Osteoblast (primary cell): ENCODE data around the gene RAPGEF3. TPM values are rescaled to one million over a fixed set of nuclear protein-coding genes. Genes with fewer than 3 reads are reported as not detected.
A peak's percentile ranks its signal among the peaks of the same experiment; 100 is the strongest.

Experiments used
- DNase-seq: peaks from one replicate; pipeline ENCODE4 v3.0.0; 2011; ENCODE audit warnings: low spot score, mixed read lengths; ENCODE audit not compliant: insufficient read length; ENCODE audit errors: missing footprints
- H2AFZ ChIP-seq: 2 replicates; pipeline ENCODE4 v1.6.0; 2011; ENCODE audit warnings: mild to moderate bottlenecking, low read length
- H3K27ac ChIP-seq: 2 replicates; pipeline ENCODE4 v1.5.1; 2011; ENCODE audit warnings: mild to moderate bottlenecking, low read depth, low read length, moderate library complexity
- H3K27me3 ChIP-seq: 2 replicates; pipeline ENCODE4 v1.6.0; 2012; ENCODE audit warnings: mild to moderate bottlenecking, control low read depth, inconsistent platforms, low read length, moderate library complexity; ENCODE audit not compliant: insufficient read depth
- H3K36me3 ChIP-seq: 2 replicates; pipeline ENCODE4 v1.5.1; 2011; ENCODE audit warnings: mild to moderate bottlenecking, low read length, control low read depth, moderate library complexity; ENCODE audit not compliant: insufficient read depth
- H3K4me1 ChIP-seq: 2 replicates; pipeline ENCODE4 v1.5.1; 2011; ENCODE audit warnings: mild to moderate bottlenecking, low read length, control low read depth, moderate library complexity; ENCODE audit not compliant: insufficient read depth
- H3K4me2 ChIP-seq: 2 replicates; pipeline ENCODE4 v1.6.0; 2011; ENCODE audit warnings: mild to moderate bottlenecking, low read length; ENCODE audit not compliant: insufficient read depth
- H3K4me3 ChIP-seq: fragments of 200-600 bp; sonication (generic); 3 replicates; pipeline ENCODE4 v1.5.1; 2012; ENCODE audit warnings: mild to moderate bottlenecking, low read length, inconsistent platforms; ENCODE audit not compliant: insufficient read depth
- H3K79me2 ChIP-seq: 2 replicates; pipeline ENCODE4 v1.6.0; 2012; ENCODE audit warnings: mild to moderate bottlenecking, low read length, control low read depth, inconsistent platforms; ENCODE audit not compliant: insufficient read depth
- H3K9me3 ChIP-seq: 2 replicates; pipeline ENCODE4 v1.5.1; 2011; ENCODE audit warnings: low read depth, low read length, control low read depth
- H4K20me1 ChIP-seq: 2 replicates; pipeline ENCODE4 v1.6.0; 2012; ENCODE audit warnings: mild to moderate bottlenecking, low read length, control low read depth; ENCODE audit not compliant: insufficient read depth
- CTCF ChIP-seq: IDR thresholded peaks from 2 replicates; pipeline ENCODE4 v1.5.1; 2011; ENCODE audit warnings: mild to moderate bottlenecking, low read depth, low read length, moderate library complexity; ENCODE audit errors: extremely low read depth
- total RNA-seq: library from RNA; depleted of rRNA; stranded (reverse); fragments of >200 nt; gene quantifications from 2 replicates; pipeline ENCODE4 v1.2.3, GENCODE V29; 2012

RAPGEF3 gene
- total RNA-seq, 1 donor, result 4.3 TPM

DNA sequence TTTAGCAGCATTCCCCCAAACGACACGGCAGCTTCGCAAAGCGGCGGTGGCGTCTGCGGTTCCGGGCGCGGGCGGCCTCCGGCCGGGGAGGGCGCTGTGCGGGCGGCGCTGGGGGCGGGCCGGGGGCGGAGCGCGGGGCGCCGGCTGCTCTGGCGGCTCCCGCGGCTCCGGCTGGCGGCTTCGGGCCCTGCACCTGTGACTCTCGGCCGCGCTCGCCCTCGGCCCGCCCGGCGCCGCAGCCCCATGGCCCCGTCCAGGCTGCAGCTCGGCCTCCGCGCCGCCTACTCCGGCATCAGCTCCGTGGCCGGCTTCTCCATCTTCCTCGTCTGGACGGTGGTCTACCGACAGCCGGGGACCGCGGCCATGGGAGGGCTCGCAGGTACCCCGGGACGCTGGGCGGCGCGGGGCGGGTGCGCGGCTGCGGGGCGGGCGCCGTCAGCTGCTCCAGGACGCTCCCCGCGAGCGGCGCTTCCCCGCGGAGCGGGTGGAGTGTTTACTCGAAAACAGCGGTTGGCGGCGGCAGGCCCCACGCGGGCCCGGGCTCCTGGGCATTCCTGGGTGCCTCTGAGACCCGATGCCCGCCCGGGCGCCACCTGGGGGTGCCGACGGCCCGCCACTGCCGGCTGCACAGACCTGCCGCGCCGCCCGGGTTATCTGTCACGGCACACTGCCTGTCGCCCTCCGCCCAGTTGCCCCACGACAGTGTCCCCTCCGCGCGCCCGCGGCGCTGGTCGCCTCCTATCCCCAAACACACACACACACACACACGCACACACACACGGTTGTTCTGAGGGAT, 14.6 kb upstream of the RAPGEF3 start, which contains the start of gene SLC48A1:
Gene SLC48A1 (plus strand): TSS at position 177 of the 796 bp plus-strand sequence. CDS start 67 bp downstream, at position 244.
- Histone ChIP-seq H3K4me1 (peaks cover 51% of the 10 kb centered on the region), H2AFZ (peak within 1 kb of the TSS; percentile 47), H3K4me3 (peak within 1 kb of the TSS; percentile 80), H3K27me3 (no peaks in the 10 kb centered on the region), H3K36me3 (no peaks in the 10 kb centered on the region), H3K79me2 (peaks cover 14% of the 10 kb centered on the region), H4K20me1 (no peaks in the 10 kb centered on the region), H3K4me2 (peak within 1 kb of the TSS; percentile 87), H3K27ac (no peak within 1 kb of the TSS), H3K9me3 (no peaks in the 10 kb centered on the region)
- DNase-seq, result peak; percentile 99
- TF ChIP-seq CTCF, result peak; percentile 23

GRCh38 chr12:47772738-47773061, 14.0 kb upstream of the RAPGEF3 start:
- Histone ChIP-seq H3K36me3 (no peaks in the 10 kb centered on the region), H3K79me2 (peaks cover 14% of the 10 kb centered on the region), H4K20me1 (no peaks in the 10 kb centered on the region), H3K27me3 (no peaks in the 10 kb centered on the region), H3K27ac (no peak overlapping the region), H3K4me2 (peak overlapping the region; percentile 77), H3K4me3 (peak overlapping the region; percentile 80), H2AFZ (peak overlapping the region; percentile 23), H3K4me1 (peaks cover 49% of the 10 kb centered on the region), H3K9me3 (no peaks in the 10 kb centered on the region)
- no peak for DNase-seq
- TF ChIP-seq CTCF, result no peak

DNA sequence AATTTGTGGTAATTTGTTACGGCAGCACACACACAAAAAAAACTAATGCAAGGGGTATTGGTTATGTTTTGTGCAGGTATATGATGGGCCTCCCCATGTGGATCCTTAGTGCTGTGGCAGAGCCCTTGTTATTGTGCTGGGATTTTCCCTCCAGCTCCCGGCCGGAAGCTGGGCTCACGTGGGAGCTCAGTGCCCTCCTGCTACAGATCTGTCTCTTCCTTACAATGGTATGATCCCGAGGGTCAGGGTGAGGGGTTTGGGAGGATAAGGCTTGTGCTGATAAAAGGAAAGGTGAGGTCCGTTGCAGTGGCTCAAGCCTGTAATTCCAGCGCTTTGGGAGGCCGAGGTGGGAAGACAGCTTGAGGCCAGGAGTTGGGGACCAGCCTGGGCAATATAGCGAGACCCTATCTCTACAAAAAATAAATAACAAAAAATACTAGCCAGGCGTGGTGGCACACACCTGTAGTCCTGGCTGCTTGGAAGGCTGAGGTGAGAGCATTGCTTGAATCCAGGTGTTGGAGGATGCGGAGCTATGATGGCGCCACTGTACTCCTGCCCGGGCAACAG, 13.5 kb upstream of the RAPGEF3 start:
- Histone ChIP-seq H3K79me2 (peaks cover 14% of the 10 kb centered on the region), H3K9me3 (no peaks in the 10 kb centered on the region), H3K27ac (no peak overlapping the region), H3K4me2 (peak overlapping the region; percentile 77), H3K4me3 (no peak overlapping the region), H3K36me3 (no peaks in the 10 kb centered on the region), H4K20me1 (no peaks in the 10 kb centered on the region), H2AFZ (no peak overlapping the region), H3K4me1 (peaks cover 50% of the 10 kb centered on the region), H3K27me3 (no peaks in the 10 kb centered on the region)
- peak; percentile 59 for DNase-seq
- TF ChIP-seq CTCF, result no peak

DNA sequence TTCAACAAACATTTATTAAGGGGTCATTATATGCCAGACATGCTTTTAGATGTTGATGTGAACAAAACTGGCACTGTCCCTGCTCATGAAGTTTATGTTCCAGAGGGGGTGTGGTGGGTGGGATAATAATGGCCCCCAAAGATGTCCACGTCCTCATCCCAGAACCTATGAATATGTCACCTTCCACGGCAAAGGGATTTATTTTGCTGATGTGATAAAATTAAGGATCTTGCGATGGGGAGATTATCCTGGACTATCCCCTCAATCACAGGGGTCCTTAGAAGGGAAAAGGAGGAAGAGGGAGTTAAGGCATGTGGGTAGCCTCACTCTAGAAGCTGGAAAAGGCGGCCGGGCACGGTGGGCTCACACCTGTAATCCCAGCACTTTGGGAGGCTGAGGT, 12.6 kb upstream of the RAPGEF3 start:
- Histone ChIP-seq H4K20me1 (no peaks in the 10 kb centered on the region), H3K79me2 (peaks cover 14% of the 10 kb centered on the region), H3K4me3 (no peak overlapping the region), H3K4me1 (peaks cover 41% of the 10 kb centered on the region), H3K27ac (no peak overlapping the region), H2AFZ (no peak overlapping the region), H3K4me2 (no peak overlapping the region), H3K27me3 (no peaks in the 10 kb centered on the region), H3K36me3 (no peaks in the 10 kb centered on the region), H3K9me3 (no peaks in the 10 kb centered on the region)
- TF ChIP-seq CTCF, result no peak
- no peak for DNase-seq
